Measurements from ENCODE around the gene KCNQ1.
A peak's percentile ranks its signal among the peaks of the same experiment; 100 is the strongest.

KCNQ1 gene

DNA sequence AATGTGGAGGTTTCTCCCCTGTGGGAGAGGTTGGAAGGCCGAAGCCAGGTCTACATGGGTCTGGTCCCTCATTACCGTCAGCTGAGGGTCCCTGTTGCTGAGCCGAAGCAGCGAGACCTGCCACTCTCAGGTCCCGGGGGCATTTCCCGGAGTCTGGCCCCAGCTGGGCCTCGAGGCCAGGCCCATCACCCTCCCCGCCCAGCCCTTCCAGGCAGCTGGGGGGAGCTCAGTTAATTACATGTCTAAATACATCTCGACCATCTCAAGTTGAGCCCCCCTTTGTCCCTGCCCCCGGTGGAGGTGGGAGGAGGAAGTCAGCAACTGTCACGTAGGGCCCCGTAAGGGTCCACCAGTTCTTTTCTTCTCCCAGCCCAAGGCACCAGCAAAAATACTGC, 437.2 kb downstream of the KCNQ1 start:
- H3K4me3 ChIP-seq (ENCODE audit: low read depth, low read length), result no peak overlapping the region
- in situ Hi-C loops (cut with HindIII; ENCODE audit: low sequenced_read_pairs), result no loop called here
- TF ChIP-seq, protein P1, sequence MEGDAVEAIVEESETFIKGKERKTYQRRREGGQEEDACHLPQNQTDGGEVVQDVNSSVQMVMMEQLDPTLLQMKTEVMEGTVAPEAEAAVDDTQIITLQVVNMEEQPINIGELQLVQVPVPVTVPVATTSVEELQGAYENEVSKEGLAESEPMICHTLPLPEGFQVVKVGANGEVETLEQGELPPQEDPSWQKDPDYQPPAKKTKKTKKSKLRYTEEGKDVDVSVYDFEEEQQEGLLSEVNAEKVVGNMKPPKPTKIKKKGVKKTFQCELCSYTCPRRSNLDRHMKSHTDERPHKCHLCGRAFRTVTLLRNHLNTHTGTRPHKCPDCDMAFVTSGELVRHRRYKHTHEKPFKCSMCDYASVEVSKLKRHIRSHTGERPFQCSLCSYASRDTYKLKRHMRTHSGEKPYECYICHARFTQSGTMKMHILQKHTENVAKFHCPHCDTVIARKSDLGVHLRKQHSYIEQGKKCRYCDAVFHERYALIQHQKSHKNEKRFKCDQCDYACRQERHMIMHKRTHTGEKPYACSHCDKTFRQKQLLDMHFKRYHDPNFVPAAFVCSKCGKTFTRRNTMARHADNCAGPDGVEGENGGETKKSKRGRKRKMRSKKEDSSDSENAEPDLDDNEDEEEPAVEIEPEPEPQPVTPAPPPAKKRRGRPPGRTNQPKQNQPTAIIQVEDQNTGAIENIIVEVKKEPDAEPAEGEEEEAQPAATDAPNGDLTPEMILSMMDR (IDR thresholded peaks at IDR 0.05; ENCODE audit: low read depth, low read length, missing control alignments), result no peak
- no peak for DNase-seq (ENCODE audit: low read depth)

GRCh38 chr11:2882396-2883110, 437.7 kb downstream of the KCNQ1 start:
- no peak for DNase-seq (ENCODE audit: low read depth)
- H3K4me3 ChIP-seq (ENCODE audit: low read depth, low read length), result peak overlapping the region; percentile 64
- in situ Hi-C loops (cut with HindIII; ENCODE audit: low sequenced_read_pairs), result no loop called here
- TF ChIP-seq, protein P1 (IDR thresholded peaks at IDR 0.05; ENCODE audit: low read depth, low read length, missing control alignments), result no peak

GRCh38 chr11:2883640-2883978, 438.8 kb downstream of the KCNQ1 start:
- peak overlapping the region; percentile 64 for H3K4me3 ChIP-seq (ENCODE audit: low read depth, low read length)
- DNase-seq (ENCODE audit: low read depth), result no peak
- TF ChIP-seq, protein P1 (IDR thresholded peaks at IDR 0.05; ENCODE audit: low read depth, low read length, missing control alignments), result no peak
- in situ Hi-C loops (cut with HindIII; ENCODE audit: low sequenced_read_pairs), result no loop called here

GRCh38 chr11:2883979-2884815, 439.4 kb downstream of the KCNQ1 start:
- in situ Hi-C loops (cut with HindIII; ENCODE audit: low sequenced_read_pairs), result no loop called here
- TF ChIP-seq, protein P1 (IDR thresholded peaks at IDR 0.05; ENCODE audit: low read depth, low read length, missing control alignments), result no peak
- DNase-seq (ENCODE audit: low read depth), result no peak
- H3K4me3 ChIP-seq (ENCODE audit: low read depth, low read length), result peak overlapping the region; percentile 64

DNA sequence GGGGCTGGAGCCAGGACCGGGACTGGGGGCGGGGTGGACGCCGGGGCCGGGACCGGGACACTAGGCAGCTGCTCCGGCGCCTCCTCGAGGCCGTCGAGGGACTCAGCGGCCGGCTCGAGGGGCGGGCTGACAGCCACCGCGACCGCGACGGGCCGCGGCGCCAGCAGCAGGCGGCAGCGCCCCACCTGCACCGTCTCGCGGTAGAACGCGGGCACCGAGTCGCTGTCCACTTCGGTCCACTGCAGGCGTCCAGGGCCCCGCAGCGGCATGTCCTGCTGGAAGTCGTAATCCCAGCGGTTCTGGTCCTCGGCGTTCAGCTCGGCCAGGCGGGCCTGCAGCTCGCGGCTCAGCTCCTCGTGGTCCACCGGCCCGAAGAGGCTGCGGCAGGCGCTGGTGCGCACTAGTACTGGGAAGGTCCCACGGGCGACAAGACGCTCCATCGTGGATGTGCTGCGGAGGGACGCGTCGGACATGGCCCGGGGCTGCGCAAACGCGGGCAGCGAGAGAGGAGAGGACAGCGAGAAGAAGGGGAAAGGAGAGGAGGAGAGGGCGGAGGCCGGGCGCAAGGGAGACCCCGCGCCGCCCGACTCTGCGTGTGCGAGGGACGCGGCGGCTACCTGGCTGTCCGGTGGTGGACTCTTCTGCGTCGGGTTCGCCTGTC, 440.3 kb downstream of the KCNQ1 start:
- TF ChIP-seq, protein P1 (IDR thresholded peaks at IDR 0.05; ENCODE audit: low read depth, low read length, missing control alignments), result peak; percentile 24
- in situ Hi-C loops (cut with HindIII; ENCODE audit: low sequenced_read_pairs), result no loop called here
- H3K4me3 ChIP-seq (ENCODE audit: low read depth, low read length), result peak overlapping the region; percentile 64
- no peak for DNase-seq (ENCODE audit: low read depth)

DNA sequence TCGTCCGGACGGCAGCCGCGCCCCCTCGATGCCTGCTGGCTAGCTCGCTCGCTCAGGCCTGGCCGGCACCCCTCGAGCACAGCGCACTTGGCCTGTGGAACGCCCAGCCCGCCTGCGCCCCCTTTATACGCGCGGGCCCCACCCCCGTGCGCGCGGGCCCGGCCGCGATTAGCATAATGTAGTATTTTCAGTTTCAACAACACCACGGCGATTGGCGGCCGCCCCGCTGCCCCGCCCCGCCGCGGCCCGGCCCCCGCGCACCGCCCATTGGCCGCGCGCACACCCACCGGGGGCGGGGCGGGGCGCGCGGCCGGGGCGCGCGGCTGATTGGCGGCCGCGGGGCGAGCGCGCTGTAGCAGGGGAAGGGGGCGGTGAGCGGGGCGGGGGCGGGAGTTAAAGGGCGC, 440.9 kb downstream of the KCNQ1 start, which contains the start of gene CDKN1C:
CDKN1C (minus strand) TSS at position 98 of the 404 bp plus-strand sequence. CDS start 319 bp downstream, outside the sequence.
- H3K4me3 ChIP-seq (ENCODE audit: low read depth, low read length), result peak within 1 kb of the TSS; percentile 64
- TF ChIP-seq, protein P1 (IDR thresholded peaks at IDR 0.05; ENCODE audit: low read depth, low read length, missing control alignments), result no peak
- DNase-seq (ENCODE audit: low read depth), result peak; percentile 59
- in situ Hi-C loops (cut with HindIII; ENCODE audit: low sequenced_read_pairs), result no loop called here

All from astrocyte of the cerebellum (primary cell).